Measurements from ENCODE around the gene SERPINE2. TPM values are rescaled to one million over a fixed set of nuclear protein-coding genes. Genes with fewer than 3 reads are reported as not detected.

Gene SERPINE2
- total and polyA plus RNA-seq, 10 donors = 20.9 to 105 (median 33.2) TPM

DNA sequence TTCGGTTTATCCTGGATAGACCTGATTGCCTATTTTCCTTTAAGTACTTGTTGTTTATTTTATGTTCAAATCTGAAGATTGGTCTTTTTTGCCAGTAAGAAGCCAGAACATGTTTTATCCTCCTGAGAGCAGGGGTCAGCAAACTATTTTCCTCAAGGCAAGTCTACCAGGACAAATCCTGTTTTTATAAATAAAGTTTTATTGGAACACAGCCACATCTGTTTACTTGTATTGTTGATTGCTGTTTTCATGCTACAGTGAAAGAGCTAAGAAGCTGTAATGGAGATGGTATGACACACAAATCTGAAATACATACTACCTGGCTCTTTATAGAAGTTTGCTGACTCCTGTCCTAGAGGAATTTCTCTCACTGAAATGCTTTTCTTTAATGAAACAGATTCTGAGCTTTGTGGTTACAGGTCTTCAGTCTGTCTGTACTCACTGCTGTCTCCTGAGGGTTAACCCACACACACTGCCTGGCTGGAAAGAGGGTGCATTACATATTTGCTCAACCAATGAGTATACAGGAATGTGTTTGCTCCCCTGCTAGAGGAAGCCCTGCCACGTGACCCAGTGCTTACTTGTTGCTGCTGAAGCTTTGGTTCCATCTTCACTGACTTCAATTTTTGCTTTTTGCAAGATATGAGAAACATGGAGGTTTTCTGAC lies 59.2 kb downstream of the SERPINE2 start:
- no peak overlapping the region for H3K27ac ChIP-seq
- no peak for DNase-seq
- no peaks in the 10 kb centered on the region for H3K27me3 ChIP-seq (replicated peaks in 1 of 7)
- no peaks in the 10 kb centered on the region for H3K4me1 ChIP-seq
- H3K36me3 ChIP-seq = peaks cover 0 to 10% (median 0%) of the 10 kb centered on the region in 6 donors
- 60 to 81% (median 74%) methylated on average over 2 of the region's 2 CpGs for WGBS, 5 donors
- no peaks in the 10 kb centered on the region for H3K9me3 ChIP-seq
- no peak overlapping the region for H3K4me3 ChIP-seq
- intact Hi-C loops (cut with DNase I; ENCODE audit: low total_unique reads) = no loop called here
- TF ChIP-seq CTCF (IDR thresholded peaks at IDR 0.05 in 8 of 11, conservative IDR thresholded peaks at IDR 0.05 in 3 of 11) (no peak), POLR2A (IDR thresholded peaks at IDR 0.05) (no peak), POLR2AphosphoS5 (IDR thresholded peaks at IDR 0.05) (no peak)

DNA sequence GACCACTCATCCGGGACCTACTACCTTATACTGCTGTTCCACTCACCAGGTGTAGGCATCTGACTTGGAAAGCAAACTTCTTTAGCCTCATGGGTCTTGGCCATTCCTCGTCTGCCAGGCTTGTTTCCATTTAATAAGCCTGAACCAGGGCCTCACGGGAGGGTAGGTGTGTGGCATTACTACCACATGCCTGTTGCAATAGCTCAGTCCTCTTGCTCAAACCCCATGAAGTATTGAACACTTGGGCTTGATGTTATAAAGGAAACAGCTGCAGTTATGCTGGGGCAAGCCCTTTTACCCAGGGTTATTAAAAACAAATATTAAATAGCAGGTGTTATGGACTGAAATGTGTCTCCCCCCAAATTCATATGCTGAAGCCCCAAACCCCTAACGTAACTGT lies 60.6 kb downstream of the SERPINE2 start:
- H3K4me1 ChIP-seq = no peaks in the 10 kb centered on the region
- intact Hi-C loops (cut with DNase I; ENCODE audit: low total_unique reads) = no loop called here
- no peak overlapping the region for H3K27ac ChIP-seq
- DNase-seq = no peak
- no peaks in the 10 kb centered on the region for H3K9me3 ChIP-seq
- TF ChIP-seq POLR2AphosphoS5 (IDR thresholded peaks at IDR 0.05) (no peak), CTCF (IDR thresholded peaks at IDR 0.05 in 8 of 11, conservative IDR thresholded peaks at IDR 0.05 in 3 of 11) (no peak), POLR2A (IDR thresholded peaks at IDR 0.05) (no peak)
- H3K4me3 ChIP-seq = no peak overlapping the region
- no peaks in the 10 kb centered on the region for H3K27me3 ChIP-seq (replicated peaks in 1 of 7)
- no peaks in the 10 kb centered on the region for H3K36me3 ChIP-seq
- WGBS, 5 donors = 74 to 90% (median 80%) methylated on average over 4 of the region's 4 CpGs

DNA sequence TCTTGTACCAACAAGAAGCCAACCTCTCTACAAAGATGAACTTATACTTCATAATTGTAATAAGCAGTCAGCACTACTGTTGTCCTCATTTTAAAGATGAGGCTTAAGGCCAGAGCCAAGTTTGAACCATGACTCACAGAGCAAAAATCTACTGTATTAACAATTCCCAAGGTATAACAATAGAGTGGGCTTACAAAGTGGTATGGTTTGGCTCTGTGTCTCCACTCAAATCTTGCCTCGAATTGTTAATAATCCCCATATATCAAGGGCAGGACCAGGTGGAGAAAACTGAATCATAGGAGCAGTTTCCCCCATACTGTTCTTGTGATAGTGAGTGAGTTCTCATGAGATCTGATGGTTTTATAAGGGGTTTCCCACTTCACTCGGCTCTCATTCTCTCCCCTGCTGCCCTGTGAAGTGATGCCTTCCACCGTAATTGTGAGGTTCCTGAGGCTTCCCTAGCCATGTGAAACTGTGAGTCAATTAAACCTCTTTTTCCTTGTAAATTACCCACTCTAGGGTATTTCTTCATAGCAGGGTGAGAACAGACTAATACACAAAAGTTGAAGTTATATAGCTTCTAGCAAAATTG lies 62.4 kb downstream of the SERPINE2 start:
- TF ChIP-seq POLR2AphosphoS5 (IDR thresholded peaks at IDR 0.05) (no peak), POLR2A (IDR thresholded peaks at IDR 0.05) (no peak), CTCF (IDR thresholded peaks at IDR 0.05 in 8 of 11, conservative IDR thresholded peaks at IDR 0.05 in 3 of 11) (no peak)

DNA sequence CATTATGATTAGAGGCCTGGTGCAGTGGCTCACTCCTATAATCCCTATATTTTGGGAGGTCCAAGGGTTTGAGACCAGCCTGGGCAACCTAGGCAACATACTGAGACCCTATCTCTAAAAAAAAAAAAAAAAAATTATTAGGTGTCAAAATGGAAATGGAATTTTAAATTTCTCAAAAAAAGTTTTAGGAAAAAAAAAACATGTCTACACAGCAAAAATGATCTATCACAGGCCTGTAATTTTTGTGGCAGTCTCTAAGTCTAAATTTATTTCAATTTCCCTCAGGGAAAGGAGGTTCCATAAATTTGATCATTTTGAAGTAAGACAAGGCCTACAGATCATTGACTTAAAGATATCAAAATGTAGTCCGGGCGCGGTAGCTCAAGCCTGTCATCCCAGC lies 65.5 kb downstream of the SERPINE2 start:
- no peaks in the 10 kb centered on the region for H3K27me3 ChIP-seq (replicated peaks in 1 of 7)
- intact Hi-C loops (cut with DNase I; ENCODE audit: low total_unique reads) = no loop called here
- no peaks in the 10 kb centered on the region for H3K9me3 ChIP-seq
- 95 to 99% (median 99%) methylated on average over 3 of the region's 3 CpGs for WGBS, 5 donors
- no peak overlapping the region for H3K27ac ChIP-seq
- H3K4me1 ChIP-seq = peaks cover 0 to 6% (median 3%) of the 10 kb centered on the region in 6 donors
- H3K4me3 ChIP-seq = no peak overlapping the region
- H3K36me3 ChIP-seq = peaks cover 0 to 6% (median under 1%) of the 10 kb centered on the region in 6 donors
- TF ChIP-seq POLR2A (IDR thresholded peaks at IDR 0.05) (no peak), CTCF (IDR thresholded peaks at IDR 0.05 in 8 of 11, conservative IDR thresholded peaks at IDR 0.05 in 3 of 11) (no peak), POLR2AphosphoS5 (IDR thresholded peaks at IDR 0.05) (no peak)
- no peak for DNase-seq

More for the DNA sequence above, 62.4 kb downstream of the SERPINE2 start:
- no peaks in the 10 kb centered on the region for H3K36me3 ChIP-seq
- no peaks in the 10 kb centered on the region for H3K9me3 ChIP-seq
- DNase-seq = no peak
- H3K4me3 ChIP-seq = no peak overlapping the region
- intact Hi-C loops (cut with DNase I; ENCODE audit: low total_unique reads) = no loop called here
- 74 to 84% (median 79%) methylated on average over 3 of the region's 3 CpGs for WGBS, 5 donors
- H3K4me1 ChIP-seq = no peaks in the 10 kb centered on the region
- H3K27ac ChIP-seq = no peak overlapping the region
- H3K27me3 ChIP-seq (replicated peaks in 1 of 7) = no peaks in the 10 kb centered on the region
